Right lobe of liver (tissue), 4 donors: ENCODE measurements around the gene TAF8.

Experiments
- CTCF ChIP-seq, 4 donors: fragments of 200-600 bp in 3 of 4; fragments of 450-650 bp in 1 of 4; IDR thresholded peaks; one replicate each; pipeline versions ENCODE4 v1.5.1 to v1.8.0; 2016 to 2022; ENCODE audit warnings: antibody characterized with exemption in 4 of 4, mild to moderate bottlenecking in 2 of 4
- POLR2A ChIP-seq: fragments of 450-650 bp; IDR thresholded peaks from one replicate; pipeline ENCODE4 v1.6.1; 2017; ENCODE audit warnings: antibody characterized with exemption, mild to moderate bottlenecking
- donor health status: DM: no; HTN: no; CAD: no.
- donor health status: DM: no; HTN: no; CAD: no.
- donor health status: DM: no; HTN: yes; CAD: no.

GRCh38 chr6:42059743-42060142 lies 9.4 kb downstream of the TAF8 start:
- TF ChIP-seq CTCF (IDR thresholded peaks at IDR 0.05) (no peak), POLR2A (no peak)
